ENCODE measurements around the gene FARP2.

The FARP2 gene

GRCh38 chr2:241315879-241316631, 40.0 kb upstream of the FARP2 start, which contains the start of gene SEPTIN2:
Gene SEPTIN2 (plus strand): TSS chr2:241315925. CDS start chr2:241324233, 8,308 bp downstream.
- POLR2A ChIA-PET = interaction anchor here (1.2 to 3.2 kb wide), 11 partner anchors 8 to 386 kb away, joined by 3 to 21 read pairs (median 4); partner anchors contain the start of genes DTYMK and ING5
- H3K4me1 ChIP-seq (ENCODE audit: control insufficient read depth, insufficient read depth, low read length) = peaks cover 26% of the 10 kb centered on the region
- H3K4me3 ChIP-seq (ENCODE audit: low read depth, low read length) = peak within 1 kb of the TSS; percentile 94
- H3K27ac ChIP-seq (ENCODE audit: extremely low read depth, low read depth, low read length) = peak within 1 kb of the TSS; percentile 99
- CTCF ChIA-PET = interaction anchor here (0.5 to 0.6 kb wide), 2 partner anchors 25 to 45 kb away, joined by 3 to 5 read pairs; no protein-coding TSS in a partner anchor
- no peaks in the 10 kb centered on the region for H3K9me3 ChIP-seq (ENCODE audit: control insufficient read depth, insufficient read depth, low read depth, low read length)
- H3K36me3 ChIP-seq (ENCODE audit: control insufficient read depth in 2 of 2, insufficient read depth in 1 of 2, low read length in 2 of 2) = peaks cover 5 to 24% of the 10 kb centered on the region in 2 experiments; a peak in 2 of 3 replicates
- TF ChIP-seq AEBP2 (tag by site-specific recombination; IDR thresholded peaks at IDR 0.05; ENCODE audit: borderline replicate concordance) (no peak), GLI2 (tag by site-specific recombination; IDR thresholded peaks at IDR 0.05; ENCODE audit: borderline replicate concordance, low read depth) (no peak), ZNF416 (tag by site-specific recombination; IDR thresholded peaks at IDR 0.05) (no peak), MEIS1 (CRISPR knock-in tag; IDR thresholded peaks at IDR 0.05; ENCODE audit: borderline replicate concordance) (no peak), ZNF548 (tag by site-specific recombination; IDR thresholded peaks at IDR 0.05) (no peak), OSR2 (tag by site-specific recombination; IDR thresholded peaks at IDR 0.05) (no peak), SCRT2 (tag by site-specific recombination; IDR thresholded peaks at IDR 0.05) (peak; percentile 82), ZFP37 (tag by site-specific recombination; IDR thresholded peaks at IDR 0.05) (0 out of 2 replicates have a peak, but pooled peaks have one; percentile 27), YY2 (tag by site-specific recombination; IDR thresholded peaks at IDR 0.05) (peak; percentile 72; the same call in 1 of the 2 replicates), ZNF473 (tag by site-specific recombination; IDR thresholded peaks at IDR 0.05) (no peak), ZNF2 (tag by site-specific recombination; IDR thresholded peaks at IDR 0.05) (peak; percentile 65; the same call in 1 of the 2 replicates), ZBTB7A (tag by site-specific recombination; IDR thresholded peaks at IDR 0.05; ENCODE audit: low read depth) (no peak), ZSCAN16 (tag by site-specific recombination; IDR thresholded peaks at IDR 0.05) (0 out of 2 replicates have a peak, but pooled peaks have one; percentile 24), ZNF610 (tag by site-specific recombination; IDR thresholded peaks at IDR 0.05; ENCODE audit: borderline replicate concordance) (no peak), ZFP41 (tag by site-specific recombination; IDR thresholded peaks at IDR 0.05; ENCODE audit: borderline replicate concordance) (no peak), ZNF362 (tag by site-specific recombination; IDR thresholded peaks at IDR 0.05) (no peak), KLF9 (tag by site-specific recombination; IDR thresholded peaks at IDR 0.05; ENCODE audit: low read depth) (peak; percentile 66), ZNF677 (tag by site-specific recombination; IDR thresholded peaks at IDR 0.05) (no peak), ZNF433 (tag by site-specific recombination; IDR thresholded peaks at IDR 0.05; ENCODE audit: low read depth) (no peak), ZNF423 (tag by site-specific recombination; IDR thresholded peaks at IDR 0.05) (peak; percentile 46; the same call in 1 of the 2 replicates), PRDM4 (tag by site-specific recombination; IDR thresholded peaks at IDR 0.05) (no peak), OVOL3 (tag by site-specific recombination; IDR thresholded peaks at IDR 0.05) (peak; percentile 93), ZNF76 (tag by site-specific recombination; IDR thresholded peaks at IDR 0.05; ENCODE audit: borderline replicate concordance, low read depth) (no peak; the same call in 1 of the 2 replicates), INSM2 (tag by site-specific recombination; IDR thresholded peaks at IDR 0.05) (no peak; the same call in 1 of the 2 replicates), HOXC10 (CRISPR knock-in tag; IDR thresholded peaks at IDR 0.05) (no peak), ZNF600 (tag by site-specific recombination; IDR thresholded peaks at IDR 0.05) (peak; percentile 72; the same call in 1 of the 2 replicates), ZSCAN4 (tag by site-specific recombination; IDR thresholded peaks at IDR 0.05) (no peak; the same call in 1 of the 2 replicates), ZNF223 (tag by site-specific recombination; IDR thresholded peaks at IDR 0.05) (no peak), ZNF394 (tag by site-specific recombination; IDR thresholded peaks at IDR 0.05; ENCODE audit: borderline replicate concordance) (no peak; the same call in 1 of the 2 replicates), ZNF23 (tag by site-specific recombination; IDR thresholded peaks at IDR 0.05; ENCODE audit: borderline replicate concordance) (no peak)

All from HEK293 (cell line).